Ovary (tissue), 1 donor: ENCODE results near the gene IRX4.

Source experiments
- EP300 ChIP-seq: sonication (generic); formaldehyde crosslinking; IDR thresholded peaks from one replicate; pipeline ENCODE4 v1.6.1; 2017; ENCODE audit warnings: antibody characterized with exemption
- POLR2A ChIP-seq: fragments of 450-650 bp; IDR thresholded peaks from one replicate; pipeline ENCODE4 v1.6.1; 2017; ENCODE audit warnings: antibody characterized with exemption, mild to moderate bottlenecking, moderate library complexity

DNA sequence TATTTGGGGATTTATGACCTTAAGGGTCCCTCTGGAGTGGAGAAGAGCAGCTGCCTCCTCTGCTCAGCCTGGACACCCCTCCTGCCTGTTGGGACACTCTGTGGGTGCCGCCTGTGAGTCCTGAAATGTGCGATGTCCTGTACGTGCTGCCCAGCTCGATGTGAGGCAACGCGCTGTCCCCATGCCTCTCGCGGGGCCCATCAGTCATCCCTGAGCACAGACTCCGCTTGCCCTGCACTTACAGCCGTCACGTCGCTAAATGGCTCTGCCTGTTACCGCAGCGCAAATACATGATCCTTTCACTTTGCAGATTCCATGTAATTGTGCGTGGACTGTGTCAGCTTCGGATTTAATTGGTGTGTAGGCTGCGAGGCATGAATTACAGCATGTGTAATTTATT, 27.1 kb downstream of the IRX4 start:
- no peak for TF ChIP-seq EP300
- no peak for TF ChIP-seq POLR2A
